Activated gamma-delta T cell treated with Interleukin-2 at 50 U/mL for 16 hours (primary cell): ENCODE data around the gene NUDT3.

Source experiments
- DNase-seq: peaks from one replicate; pipeline ENCODE4 v3.0.0-alpha.2; 2020

NUDT3 gene

GRCh38 chr6:34317882-34318498, 74.5 kb downstream of the NUDT3 start:
- DNase-seq: no peak

- DNase-seq: no peak
Observed at GRCh38 chr6:34317172-34317477, 75.3 kb downstream of the NUDT3 start.

GRCh38 chr6:34316431-34317171, 75.9 kb downstream of the NUDT3 start:
- DNase-seq: no peak

GRCh38 chr6:34315780-34316179, 76.7 kb downstream of the NUDT3 start:
- DNase-seq: no peak

GRCh38 chr6:34315256-34315655, 77.2 kb downstream of the NUDT3 start:
- no peak for DNase-seq

- DNase-seq: no peak
Observed at GRCh38 chr6:34312259-34312658, 80.2 kb downstream of the NUDT3 start.

- no peak for DNase-seq
Observed at GRCh38 chr6:34310817-34311216, 81.7 kb downstream of the NUDT3 start.

GRCh38 chr6:34308483-34308882, 84.0 kb downstream of the NUDT3 start:
- no peak for DNase-seq

- DNase-seq: no peak
Observed at GRCh38 chr6:34305982-34306708, 86.3 kb downstream of the NUDT3 start.

- DNase-seq: no peak
Observed at GRCh38 chr6:34305497-34305896, 87.0 kb downstream of the NUDT3 start.

GRCh38 chr6:34304164-34304563, 88.3 kb downstream of the NUDT3 start:
- DNase-seq: no peak

- DNase-seq: no peak
Observed at GRCh38 chr6:34302929-34303328, 89.5 kb downstream of the NUDT3 start.

- DNase-seq: no peak
Observed at GRCh38 chr6:34301408-34301807, 91.1 kb downstream of the NUDT3 start.

- no peak for DNase-seq
Observed at GRCh38 chr6:34300332-34300751, 92.1 kb downstream of the NUDT3 start.

- DNase-seq: no peak
Observed at GRCh38 chr6:34298941-34299340, 93.5 kb downstream of the NUDT3 start.

- no peak for DNase-seq
Observed at GRCh38 chr6:34295721-34296120, 96.7 kb downstream of the NUDT3 start.

GRCh38 chr6:34292954-34293353, 99.5 kb downstream of the NUDT3 start:
- no peak for DNase-seq

- no peak for DNase-seq
Observed at GRCh38 chr6:34289137-34289536, 103.3 kb downstream of the NUDT3 start.

GRCh38 chr6:34288581-34288980, 103.9 kb downstream of the NUDT3 start:
- no peak for DNase-seq

- no peak for DNase-seq
Observed at GRCh38 chr6:34285448-34286164, 106.9 kb downstream of the NUDT3 start.

- DNase-seq: no peak
Observed at GRCh38 chr6:34284563-34285447, 107.7 kb downstream of the NUDT3 start.

- no peak for DNase-seq
Observed at GRCh38 chr6:34281702-34282334, 110.7 kb downstream of the NUDT3 start.
